Inferior parietal cortex (tissue), 1 donor: ENCODE results near the gene MTG2.

Source experiments
- DNase-seq: peaks from one replicate; pipeline ENCODE4 v3.0.0-alpha.2; 2016; ENCODE audit errors: extremely low spot score

Gene MTG2

GRCh38 chr20:62203378-62204030, 20.7 kb downstream of the MTG2 start:
- no peak for DNase-seq

GRCh38 chr20:62205618-62206387, 23.0 kb downstream of the MTG2 start:
- DNase-seq: no peak

- no peak for DNase-seq
Measured at GRCh38 chr20:62206388-62206775, 23.6 kb downstream of the MTG2 start.

- no peak for DNase-seq
Measured at GRCh38 chr20:62208061-62208794, 25.4 kb downstream of the MTG2 start.

- no peak for DNase-seq
Measured at GRCh38 chr20:62208795-62209755, 26.2 kb downstream of the MTG2 start.

GRCh38 chr20:62209850-62210495, 27.1 kb downstream of the MTG2 start:
- DNase-seq: no peak

GRCh38 chr20:62210496-62210855, 27.6 kb downstream of the MTG2 start:
- DNase-seq: no peak

GRCh38 chr20:62211216-62211615, 28.4 kb downstream of the MTG2 start:
- DNase-seq: no peak

GRCh38 chr20:62211769-62212288, 29.0 kb downstream of the MTG2 start:
- DNase-seq: no peak

- no peak for DNase-seq
Measured at GRCh38 chr20:62212299-62212698, 29.5 kb downstream of the MTG2 start.

GRCh38 chr20:62214067-62214466, 31.2 kb downstream of the MTG2 start:
- DNase-seq: no peak

- DNase-seq: no peak
Measured at GRCh38 chr20:62215020-62215990, 32.5 kb downstream of the MTG2 start.

- DNase-seq: no peak
Measured at GRCh38 chr20:62215991-62216635, 33.3 kb downstream of the MTG2 start.

- DNase-seq: no peak
Measured at GRCh38 chr20:62216636-62217566, 34.1 kb downstream of the MTG2 start.

- DNase-seq: no peak
Measured at GRCh38 chr20:62217913-62218773, 35.3 kb downstream of the MTG2 start.

- DNase-seq: no peak
Measured at GRCh38 chr20:62219101-62219991, 36.5 kb downstream of the MTG2 start.
